ENCODE results near the gene KREMEN1. TPM values are rescaled to one million over a fixed set of nuclear protein-coding genes. Genes with fewer than 3 reads are reported as not detected.

Gene KREMEN1
- total RNA-seq, result 23.5 TPM
- long read RNA-seq, full-length matches to known transcripts, result 10 of 48 reads
- long read RNA-seq, partial matches to known transcripts, result 9 of 48 reads
- long read RNA-seq, other reads (novel, unspliced or antisense), result 29 of 48 reads

- TF ChIP-seq CTCF (IDR thresholded peaks at IDR 0.05), result no peak
- peak within 1 kb of the TSS; percentile 71 for H3K27ac ChIP-seq
- intact Hi-C loops (cut with DNase I), result no loop called here
- H3K9me3 ChIP-seq, result no peaks in the 10 kb centered on the region
- peak; percentile 3 for ATAC-seq
- DNase-seq, result no peak
- no peaks in the 10 kb centered on the region for H3K36me3 ChIP-seq
- peaks cover 27% of the 10 kb centered on the region for H3K4me1 ChIP-seq
- H3K4me3 ChIP-seq, result peak within 1 kb of the TSS; percentile 85
- H3K27me3 ChIP-seq (ENCODE audit: low read depth), result peaks cover 10% of the 10 kb centered on the region
Observed at GRCh38 chr22:29072979-29073617, at the start of gene KREMEN1. TSS of gene KREMEN1 (plus strand) at chr22:29073035. CDS start at chr22:29073131, 96 bp downstream.

- Histone ChIP-seq H3K36me3 (no peaks in the 10 kb centered on the region), H3K4me3 (no peak overlapping the region), H3K27ac (no peak overlapping the region), H3K27me3 (ENCODE audit: low read depth) (no peaks in the 10 kb centered on the region), H3K9me3 (no peaks in the 10 kb centered on the region), H3K4me1 (peaks cover 17% of the 10 kb centered on the region)
- TF ChIP-seq CTCF (IDR thresholded peaks at IDR 0.05), result no peak
- ATAC-seq (peak in 1 of 2 donors; percentile 52), DNase-seq (no peak)
- intact Hi-C loops (cut with DNase I), result no loop called here
Observed at GRCh38 chr22:29023172-29023796, 49.6 kb upstream of the KREMEN1 start.

GRCh38 chr22:29026579-29026978 is 46.3 kb upstream of the KREMEN1 start:
- Histone ChIP-seq H3K9me3 (no peaks in the 10 kb centered on the region), H3K4me1 (peaks cover 49% of the 10 kb centered on the region), H3K27ac (no peak overlapping the region), H3K36me3 (no peaks in the 10 kb centered on the region), H3K27me3 (ENCODE audit: low read depth) (no peaks in the 10 kb centered on the region), H3K4me3 (no peak overlapping the region)
- ATAC-seq, result no peak
- TF ChIP-seq CTCF (IDR thresholded peaks at IDR 0.05), result no peak
- intact Hi-C loops (cut with DNase I), result no loop called here
- no peak for DNase-seq

- no peak for TF ChIP-seq CTCF (IDR thresholded peaks at IDR 0.05)
- Histone ChIP-seq H3K4me1 (peaks cover 58% of the 10 kb centered on the region), H3K27ac (no peak overlapping the region), H3K36me3 (no peaks in the 10 kb centered on the region), H3K4me3 (no peak overlapping the region), H3K27me3 (ENCODE audit: low read depth) (no peaks in the 10 kb centered on the region), H3K9me3 (no peaks in the 10 kb centered on the region)
- intact Hi-C loops (cut with DNase I), result no loop called here
- DNase-seq (no peak), ATAC-seq (no peak)
Observed at GRCh38 chr22:29028468-29028867, 44.4 kb upstream of the KREMEN1 start.

GRCh38 chr22:29029202-29030000 is 43.4 kb upstream of the KREMEN1 start:
- Histone ChIP-seq H3K36me3 (no peaks in the 10 kb centered on the region), H3K4me1 (peaks cover 53% of the 10 kb centered on the region), H3K4me3 (no peak overlapping the region), H3K27me3 (ENCODE audit: low read depth) (no peaks in the 10 kb centered on the region), H3K27ac (no peak overlapping the region), H3K9me3 (no peaks in the 10 kb centered on the region)
- DNase-seq (no peak), ATAC-seq (no peak)
- intact Hi-C loops (cut with DNase I), result no loop called here
- no peak for TF ChIP-seq CTCF (IDR thresholded peaks at IDR 0.05)
